ENCODE results near the gene GPR83. TPM values are rescaled to one million over a fixed set of nuclear protein-coding genes. Genes with fewer than 3 reads are reported as not detected.

Gene GPR83
- total RNA-seq, 6 experiments from 2014 or later = 0.04 to 0.22 (median 0.12) TPM; not detected in 2

- Histone ChIP-seq H3K27me3 (no peaks in the 10 kb centered on the region), H3K4me3 (no peak overlapping the region), H3K27ac (no peak overlapping the region), H3K9me3 (no peaks in the 10 kb centered on the region), H3K4me1 (no peaks in the 10 kb centered on the region), H3K36me3 (no peaks in the 10 kb centered on the region)
- DNase-seq (no peak), ATAC-seq (peak in 1 of 4 donors; percentile 17)
- WGBS (ENCODE audit: insufficient coverage, low coverage, low lambda C conversion rate, missing lambda C conversion rate) = no CpG with 5 or more reads among the region's 3 CpGs
- intact Hi-C loops (cut with DNase I) = no loop called here
- no peak for TF ChIP-seq POLR2A (IDR thresholded peaks at IDR 0.05)
- TF ChIP-seq, protein P1, sequence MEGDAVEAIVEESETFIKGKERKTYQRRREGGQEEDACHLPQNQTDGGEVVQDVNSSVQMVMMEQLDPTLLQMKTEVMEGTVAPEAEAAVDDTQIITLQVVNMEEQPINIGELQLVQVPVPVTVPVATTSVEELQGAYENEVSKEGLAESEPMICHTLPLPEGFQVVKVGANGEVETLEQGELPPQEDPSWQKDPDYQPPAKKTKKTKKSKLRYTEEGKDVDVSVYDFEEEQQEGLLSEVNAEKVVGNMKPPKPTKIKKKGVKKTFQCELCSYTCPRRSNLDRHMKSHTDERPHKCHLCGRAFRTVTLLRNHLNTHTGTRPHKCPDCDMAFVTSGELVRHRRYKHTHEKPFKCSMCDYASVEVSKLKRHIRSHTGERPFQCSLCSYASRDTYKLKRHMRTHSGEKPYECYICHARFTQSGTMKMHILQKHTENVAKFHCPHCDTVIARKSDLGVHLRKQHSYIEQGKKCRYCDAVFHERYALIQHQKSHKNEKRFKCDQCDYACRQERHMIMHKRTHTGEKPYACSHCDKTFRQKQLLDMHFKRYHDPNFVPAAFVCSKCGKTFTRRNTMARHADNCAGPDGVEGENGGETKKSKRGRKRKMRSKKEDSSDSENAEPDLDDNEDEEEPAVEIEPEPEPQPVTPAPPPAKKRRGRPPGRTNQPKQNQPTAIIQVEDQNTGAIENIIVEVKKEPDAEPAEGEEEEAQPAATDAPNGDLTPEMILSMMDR (IDR thresholded peaks at IDR 0.05) = no peak
Measured at GRCh38 chr11:94423507-94423906, 22.3 kb upstream of the GPR83 start.

DNA sequence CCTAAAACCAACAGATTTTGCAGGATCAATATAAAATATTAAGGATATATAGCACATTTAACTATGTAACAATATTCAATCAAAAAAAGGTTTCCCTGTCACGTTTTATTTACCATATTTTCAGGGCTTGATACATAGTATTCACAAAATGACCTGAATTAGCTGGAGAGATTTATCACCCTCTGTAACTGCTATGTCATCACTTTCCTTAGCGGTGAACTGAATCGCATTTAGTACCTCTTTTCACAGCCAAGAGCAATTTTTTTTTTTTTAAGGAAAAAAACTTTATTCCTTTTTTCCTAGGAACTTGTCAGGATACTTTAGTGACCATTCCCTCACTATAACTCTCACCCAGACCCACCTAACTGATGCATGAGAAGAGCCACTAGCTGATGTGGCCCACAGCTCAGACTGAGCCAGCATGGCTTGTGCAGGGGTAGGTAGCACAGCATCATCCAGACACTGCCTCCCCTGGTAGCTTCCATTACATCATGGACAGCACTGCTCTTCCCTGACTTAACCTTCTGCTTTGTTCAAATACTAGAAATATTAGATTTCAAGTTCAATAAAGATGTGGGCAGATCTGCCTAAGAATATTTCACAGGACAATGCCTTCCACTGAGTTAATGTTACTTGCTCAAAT is 17.0 kb upstream of the GPR83 start:
- intact Hi-C loops (cut with DNase I) = no loop called here
- 73% methylated on average over 3 of the region's 3 CpGs for WGBS (ENCODE audit: insufficient coverage, low coverage, low lambda C conversion rate, missing lambda C conversion rate)
- no peak for TF ChIP-seq POLR2A (IDR thresholded peaks at IDR 0.05)
- TF ChIP-seq, protein P1 (IDR thresholded peaks at IDR 0.05) = no peak
- DNase-seq (no peak), ATAC-seq (no peak)
- H3K36me3 ChIP-seq = no peaks in the 10 kb centered on the region
- H3K4me1 ChIP-seq = no peaks in the 10 kb centered on the region
- no peak overlapping the region for H3K27ac ChIP-seq
- no peaks in the 10 kb centered on the region for H3K27me3 ChIP-seq
- H3K9me3 ChIP-seq = no peaks in the 10 kb centered on the region
- H3K4me3 ChIP-seq = no peak overlapping the region

GRCh38 chr11:94417386-94417987 is 16.3 kb upstream of the GPR83 start:
- H3K4me1 ChIP-seq = no peaks in the 10 kb centered on the region
- H3K9me3 ChIP-seq = no peaks in the 10 kb centered on the region
- WGBS (ENCODE audit: insufficient coverage, low coverage, low lambda C conversion rate, missing lambda C conversion rate) = 59% methylated on average over 4 of the region's 4 CpGs
- no peak for DNase-seq
- no peaks in the 10 kb centered on the region for H3K27me3 ChIP-seq
- no peak overlapping the region for H3K4me3 ChIP-seq
- no peak overlapping the region for H3K27ac ChIP-seq
- no peaks in the 10 kb centered on the region for H3K36me3 ChIP-seq
- TF ChIP-seq POLR2A (IDR thresholded peaks at IDR 0.05) = no peak
- TF ChIP-seq, protein P1 (IDR thresholded peaks at IDR 0.05) = peak; percentile 35 to 51 (median 45)
- ATAC-seq = peak in 3 of 4 donors; percentile 40 to 48 (median 46)
- intact Hi-C loops (cut with DNase I) = no loop called here

DNA sequence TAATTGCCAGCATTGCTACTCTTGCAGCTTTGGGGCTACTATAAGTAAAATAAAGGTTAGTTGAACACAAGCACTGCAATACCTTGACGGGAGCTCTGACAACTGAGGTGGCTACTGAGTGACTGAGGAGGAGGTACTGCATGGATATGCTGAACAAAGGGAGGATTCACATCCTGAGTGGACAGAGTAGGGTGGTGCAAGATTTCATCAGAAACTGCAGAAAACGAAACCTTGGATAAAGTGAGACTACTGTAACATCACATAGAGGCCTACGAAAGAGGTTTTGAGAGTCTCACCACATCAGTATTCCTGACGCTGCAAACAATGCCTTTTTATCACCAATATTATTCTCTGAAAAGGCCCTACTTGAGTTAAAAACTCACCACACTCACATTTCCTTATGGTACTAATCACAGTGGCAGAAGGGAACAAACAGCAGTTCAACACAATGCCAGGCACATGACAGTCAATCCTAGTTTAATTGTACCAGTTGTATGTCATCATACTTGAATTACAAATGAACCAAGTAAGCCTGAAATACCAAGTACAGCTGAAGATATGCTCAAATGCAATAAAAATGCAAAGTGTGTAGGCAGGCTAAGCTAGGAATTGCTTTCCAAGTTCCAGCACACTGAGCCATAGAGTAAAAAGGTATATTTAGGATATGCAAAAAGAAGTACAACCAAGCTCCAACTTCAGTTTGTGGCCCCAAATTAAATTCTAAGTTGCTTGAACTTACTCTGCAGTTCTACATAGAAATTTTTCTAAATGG is 4.0 kb upstream of the GPR83 start:
- 94% methylated on average over 4 of the region's 4 CpGs for WGBS (ENCODE audit: insufficient coverage, low coverage, low lambda C conversion rate, missing lambda C conversion rate)
- Histone ChIP-seq H3K36me3 (no peaks in the 10 kb centered on the region), H3K27ac (no peak overlapping the region), H3K9me3 (no peaks in the 10 kb centered on the region), H3K4me1 (peaks cover 0 to 4% (median 0%) of the 10 kb centered on the region in 4 donors), H3K4me3 (no peak overlapping the region), H3K27me3 (no peaks in the 10 kb centered on the region)
- TF ChIP-seq, protein P1 (IDR thresholded peaks at IDR 0.05) = no peak
- TF ChIP-seq POLR2A (IDR thresholded peaks at IDR 0.05) = no peak
- intact Hi-C loops (cut with DNase I) = no loop called here
- no peak for DNase-seq
- ATAC-seq = no peak
